Ramos (cell line): ENCODE measurements around the gene GABRR1.

Experiments used
- in situ Hi-C: fragments of 300-500 bp; cut with MboI; formaldehyde crosslinking; loops from one replicate; pipeline ENCODE4 v1.14.3; 2022; ENCODE audit warnings: low sequenced_read_pairs; ENCODE audit not compliant: unreplicated experiment

GABRR1 gene

GRCh38 chr6:89221129-89221528 lies 4.0 kb upstream of the GABRR1 start:
- in situ Hi-C loops, result no loop called here

- in situ Hi-C loops, result no loop called here
Observed at GRCh38 chr6:89216411-89216810, 747 bp downstream of the GABRR1 start.

- in situ Hi-C loops, result no loop called here
Observed at GRCh38 chr6:89215391-89215790, 1.8 kb downstream of the GABRR1 start.

GRCh38 chr6:89214197-89214596 lies 3.0 kb downstream of the GABRR1 start:
- in situ Hi-C loops, result no loop called here

GRCh38 chr6:89212472-89212871 lies 4.7 kb downstream of the GABRR1 start:
- in situ Hi-C loops, result no loop called here

- in situ Hi-C loops, result no loop called here
Observed at GRCh38 chr6:89209457-89209856, 7.7 kb downstream of the GABRR1 start.

GRCh38 chr6:89208551-89208950 lies 8.6 kb downstream of the GABRR1 start:
- in situ Hi-C loops, result no loop called here

GRCh38 chr6:89205819-89206218 lies 11.3 kb downstream of the GABRR1 start:
- in situ Hi-C loops, result no loop called here

GRCh38 chr6:89204096-89204495 lies 13.1 kb downstream of the GABRR1 start:
- in situ Hi-C loops, result no loop called here

GRCh38 chr6:89200706-89201215 lies 16.4 kb downstream of the GABRR1 start:
- in situ Hi-C loops, result no loop called here

GRCh38 chr6:89199579-89199978 lies 17.6 kb downstream of the GABRR1 start:
- in situ Hi-C loops, result no loop called here

- in situ Hi-C loops, result no loop called here
Observed at GRCh38 chr6:89198235-89198634, 18.9 kb downstream of the GABRR1 start.

- in situ Hi-C loops, result no loop called here
Observed at GRCh38 chr6:89197141-89197540, 20.0 kb downstream of the GABRR1 start.

- in situ Hi-C loops, result no loop called here
Observed at GRCh38 chr6:89194559-89194958, 22.6 kb downstream of the GABRR1 start.

- in situ Hi-C loops, result no loop called here
Observed at GRCh38 chr6:89190741-89191140, 26.4 kb downstream of the GABRR1 start.

GRCh38 chr6:89187504-89187903 lies 29.7 kb downstream of the GABRR1 start:
- in situ Hi-C loops, result no loop called here

- in situ Hi-C loops, result no loop called here
Observed at GRCh38 chr6:89186762-89187161, 30.4 kb downstream of the GABRR1 start.

GRCh38 chr6:89184344-89184743 lies 32.8 kb downstream of the GABRR1 start:
- in situ Hi-C loops, result no loop called here

- in situ Hi-C loops, result no loop called here
Observed at GRCh38 chr6:89183294-89183693, 33.9 kb downstream of the GABRR1 start.

GRCh38 chr6:89180971-89181370 lies 36.2 kb downstream of the GABRR1 start:
- in situ Hi-C loops, result no loop called here

- in situ Hi-C loops, result no loop called here
Observed at GRCh38 chr6:89180112-89180511, 37.0 kb downstream of the GABRR1 start.

GRCh38 chr6:89173634-89174033 lies 43.5 kb downstream of the GABRR1 start:
- in situ Hi-C loops, result no loop called here

GRCh38 chr6:89172131-89172530 lies 45.0 kb downstream of the GABRR1 start:
- in situ Hi-C loops, result no loop called here
